Effector memory CD4-positive, alpha-beta T cell (primary cell): ENCODE results near the gene PRDM12.
A peak's percentile ranks its signal among the peaks of the same experiment; 100 is the strongest.

ENCODE experiments used
- DNase-seq, 3 donors: peaks; one replicate each; pipeline ENCODE4 v3.0.0-alpha.2; 2020
- H3K27ac ChIP-seq: 2 replicates; pipeline ENCODE4 v1.7.0; 2013; ENCODE audit warnings: mild to moderate bottlenecking, low read length, moderate library complexity; ENCODE audit not compliant: insufficient read depth, poor library complexity, severe bottlenecking
- H3K27me3 ChIP-seq: replicated peaks from 2 replicates; pipeline ENCODE4 v1.7.0; 2013; ENCODE audit warnings: mild to moderate bottlenecking, low read length; ENCODE audit not compliant: insufficient read depth, control insufficient read depth, poor library complexity, severe bottlenecking
- H3K36me3 ChIP-seq: 2 replicates; pipeline ENCODE4 v1.7.0; 2013; ENCODE audit warnings: mild to moderate bottlenecking, low read length, moderate library complexity; ENCODE audit not compliant: control insufficient read depth, insufficient read depth
- H3K4me1 ChIP-seq: 2 replicates; pipeline ENCODE4 v1.7.0; 2013; ENCODE audit warnings: low read length, mild to moderate bottlenecking; ENCODE audit not compliant: control insufficient read depth, insufficient read depth, poor library complexity, severe bottlenecking
- H3K4me3 ChIP-seq: 2 replicates; pipeline ENCODE4 v1.7.0; 2013; ENCODE audit warnings: low read length, low read depth, mild to moderate bottlenecking; ENCODE audit not compliant: insufficient read depth, poor library complexity, severe bottlenecking
- H3K9me3 ChIP-seq: 2 replicates; pipeline ENCODE4 v1.7.0; 2013; ENCODE audit warnings: mild to moderate bottlenecking, low read length, moderate library complexity; ENCODE audit not compliant: control insufficient read depth

Gene PRDM12

GRCh38 chr9:130699047-130699446 lies 34.7 kb downstream of the PRDM12 start:
- no peak for DNase-seq

GRCh38 chr9:130701059-130702022 lies 36.9 kb downstream of the PRDM12 start:
- H3K4me1 ChIP-seq: no peaks in the 10 kb centered on the region
- no peaks in the 10 kb centered on the region for H3K27me3 ChIP-seq
- peaks cover 70% of the 10 kb centered on the region for H3K36me3 ChIP-seq
- DNase-seq: peak; percentile 37 to 57 (median 40)
- H3K27ac ChIP-seq: no peak overlapping the region
- H3K9me3 ChIP-seq: no peaks in the 10 kb centered on the region
- no peak overlapping the region for H3K4me3 ChIP-seq

More at GRCh38 chr9:130699047-130699446, 34.7 kb downstream of the PRDM12 start:
- no peaks in the 10 kb centered on the region for H3K9me3 ChIP-seq
- H3K27ac ChIP-seq: no peak overlapping the region
- H3K4me3 ChIP-seq: no peak overlapping the region
- H3K4me1 ChIP-seq: peaks cover 10% of the 10 kb centered on the region
- no peaks in the 10 kb centered on the region for H3K27me3 ChIP-seq
- H3K36me3 ChIP-seq: peaks cover 71% of the 10 kb centered on the region

- H3K4me3 ChIP-seq: no peak overlapping the region
- DNase-seq: no peak
- no peaks in the 10 kb centered on the region for H3K27me3 ChIP-seq
- H3K4me1 ChIP-seq: no peaks in the 10 kb centered on the region
- H3K27ac ChIP-seq: no peak overlapping the region
- peaks cover 51% of the 10 kb centered on the region for H3K36me3 ChIP-seq
- no peaks in the 10 kb centered on the region for H3K9me3 ChIP-seq
These were observed 39.1 kb downstream of the PRDM12 start for GRCh38 chr9:130703501-130703900.

- H3K27me3 ChIP-seq: no peaks in the 10 kb centered on the region
- H3K9me3 ChIP-seq: no peaks in the 10 kb centered on the region
- peaks cover 4% of the 10 kb centered on the region for H3K4me1 ChIP-seq
- H3K4me3 ChIP-seq: no peak overlapping the region
- DNase-seq: peak; percentile 29 to 65 (median 40)
- H3K27ac ChIP-seq: no peak overlapping the region
- peaks cover 20% of the 10 kb centered on the region for H3K36me3 ChIP-seq
These were observed 43.0 kb downstream of the PRDM12 start for GRCh38 chr9:130707225-130707976.

GRCh38 chr9:130710822-130711352 lies 46.5 kb downstream of the PRDM12 start:
- Histone ChIP-seq H3K36me3 (no peaks in the 10 kb centered on the region), H3K4me1 (peaks cover 25% of the 10 kb centered on the region), H3K27ac (no peak overlapping the region), H3K9me3 (no peaks in the 10 kb centered on the region), H3K27me3 (no peaks in the 10 kb centered on the region), H3K4me3 (no peak overlapping the region)
- no peak for DNase-seq

- Histone ChIP-seq H3K36me3 (no peaks in the 10 kb centered on the region), H3K4me3 (no peak overlapping the region), H3K9me3 (no peaks in the 10 kb centered on the region), H3K27me3 (no peaks in the 10 kb centered on the region), H3K4me1 (peaks cover 25% of the 10 kb centered on the region), H3K27ac (no peak overlapping the region)
- DNase-seq: no peak
These were observed 47.1 kb downstream of the PRDM12 start for GRCh38 chr9:130711469-130711868.

GRCh38 chr9:130712564-130713285 lies 48.3 kb downstream of the PRDM12 start:
- Histone ChIP-seq H3K4me3 (peak overlapping the region; percentile 98), H3K36me3 (no peaks in the 10 kb centered on the region), H3K9me3 (no peaks in the 10 kb centered on the region), H3K27me3 (no peaks in the 10 kb centered on the region), H3K27ac (peak overlapping the region; percentile 91), H3K4me1 (peaks cover 25% of the 10 kb centered on the region)
- DNase-seq: peak; percentile 86 to 93 (median 93)

GRCh38 chr9:130713286-130713960 lies 49.0 kb downstream of the PRDM12 start:
- no peaks in the 10 kb centered on the region for H3K9me3 ChIP-seq

GRCh38 chr9:130714586-130715110 lies 50.3 kb downstream of the PRDM12 start:
- H3K27ac ChIP-seq: no peak overlapping the region
- no peak for DNase-seq
- H3K9me3 ChIP-seq: no peaks in the 10 kb centered on the region
- H3K36me3 ChIP-seq: no peaks in the 10 kb centered on the region
- H3K4me3 ChIP-seq: no peak overlapping the region
- no peaks in the 10 kb centered on the region for H3K27me3 ChIP-seq
- H3K4me1 ChIP-seq: peaks cover 25% of the 10 kb centered on the region

More at GRCh38 chr9:130713286-130713960, 49.0 kb downstream of the PRDM12 start:
- H3K27ac ChIP-seq: peak overlapping the region; percentile 91
- H3K27me3 ChIP-seq: no peaks in the 10 kb centered on the region
- no peak for DNase-seq
- H3K4me1 ChIP-seq: peaks cover 25% of the 10 kb centered on the region
- no peaks in the 10 kb centered on the region for H3K36me3 ChIP-seq
- peak overlapping the region; percentile 98 for H3K4me3 ChIP-seq
